ENCODE results near the gene MRPS23.

GRCh38 chr17:57808882-57809281 is 41.0 kb downstream of the MRPS23 start:
- no peak for TF ChIP-seq CTCF (CRISPR knock-in tag; IDR thresholded peaks at IDR 0.05)
- no peak for TF ChIP-seq ZNF101 (CRISPR knock-in tag; IDR thresholded peaks at IDR 0.05; ENCODE audit: borderline replicate concordance, low read depth)

Measured in HepG2 (cell line).